ENCODE data around the gene TPCN1. TPM values are rescaled to one million over a fixed set of nuclear protein-coding genes. Genes with fewer than 3 reads are reported as not detected.

The TPCN1 gene
- total and polyA plus RNA-seq, 2 of the 8 experiments (the other 6 are each of a cell fraction or from before 2014, with no cell fraction given) = 14.9 to 21.4 TPM

- Histone ChIP-seq H4K20me1 (replicated peaks in 1 of 2; ENCODE audit: control insufficient read depth in 1 of 2, insufficient read depth in 2 of 2, low read length in 2 of 2) (no peaks in the 10 kb centered on the region), H3K23me2 (ENCODE audit: low read depth, low read length) (no peaks in the 10 kb centered on the region), H4K5ac (ENCODE audit: insufficient read length, low read depth, low read length) (no peak overlapping the region), H3K36me3 (ENCODE audit: control insufficient read depth in 2 of 4, insufficient read depth in 4 of 4, low read length in 3 of 4) (no peaks in the 10 kb centered on the region), H2AFZ (ENCODE audit: low read length) (no peak overlapping the region), H2BK12ac (ENCODE audit: low read depth, low read length) (no peak overlapping the region), H2BK20ac (ENCODE audit: low read length) (no peak overlapping the region), H3K4me1 (replicated peaks in 1 of 4; ENCODE audit: control insufficient read depth in 3 of 4, insufficient read depth in 4 of 4, low read length in 3 of 4) (peaks cover 0 to 5% (median under 1%) of the 10 kb centered on the region in 4 experiments; a peak in 4 of 7 replicates), H3K18ac (ENCODE audit: extremely low read depth, low read length) (no peak overlapping the region), H4K8ac (ENCODE audit: extremely low read depth, insufficient read depth, low read length) (no peak overlapping the region), H2BK120ac (replicated peaks; ENCODE audit: low read depth, low read length) (no peak overlapping the region), H2AK5ac (ENCODE audit: low read depth, low read length) (no peak overlapping the region), H3K27ac (ENCODE audit: low read depth, low read length) (no peak overlapping the region), H3K4ac (replicated peaks; ENCODE audit: insufficient read length, low read depth, low read length) (no peak overlapping the region), H3K79me2 (ENCODE audit: control insufficient read depth in 1 of 2, insufficient read depth in 2 of 2, low read length in 2 of 2) (no peaks in the 10 kb centered on the region), H3K14ac (ENCODE audit: insufficient read length) (no peak overlapping the region), H3K27me3 (replicated peaks in 1 of 4; ENCODE audit: control insufficient read depth in 3 of 4, extremely low read depth in 1 of 4, insufficient read depth in 3 of 4, low read length in 3 of 4) (no peaks in the 10 kb centered on the region), H3K4me2 (ENCODE audit: insufficient read depth in 1 of 2, low read depth in 2 of 2, low read length in 2 of 2) (no peak overlapping the region), H2BK5ac (ENCODE audit: low read depth, low read length) (no peak overlapping the region), H3K4me3 (ENCODE audit: extremely low read depth in 1 of 4, insufficient read depth in 2 of 4, low read depth in 3 of 4, low read length in 4 of 4) (no peak overlapping the region), H3K9me3 (ENCODE audit: insufficient read depth in 2 of 2, low read depth in 1 of 2, low read length in 1 of 2) (no peaks in the 10 kb centered on the region), H3K23ac (ENCODE audit: insufficient read length) (no peak overlapping the region), H3K9ac (replicated peaks in 1 of 4; ENCODE audit: extremely low read depth in 1 of 4, low read depth in 3 of 4, low read length in 3 of 4) (no peak overlapping the region), H2BK15ac (ENCODE audit: low read length) (no peak overlapping the region), H3K56ac (replicated peaks; ENCODE audit: insufficient read length, low read depth, low read length) (no peak overlapping the region), H3K79me1 (ENCODE audit: low read depth, low read length) (no peaks in the 10 kb centered on the region), H4K91ac (replicated peaks; ENCODE audit: insufficient read length, low read length) (no peak overlapping the region)
- no peak for FAIRE-seq
- TF ChIP-seq SAP30 (IDR thresholded peaks at IDR 0.05; ENCODE audit: insufficient read depth, insufficient replicate concordance, low read length) (no peak), SP1 (IDR thresholded peaks at IDR 0.05; ENCODE audit: low read depth, low read length) (no peak), ATF2 (IDR thresholded peaks at IDR 0.05; ENCODE audit: low read length) (no peak)
- POLR2A ChIA-PET (ENCODE audit: partially characterized antibody) = interaction anchor here (1.4 kb wide), 2 partner anchors 13 to 31 kb away, joined by 3 to 4 read pairs; partner anchors contain the start of gene TPCN1
- DNase-seq (ENCODE audit: low read depth in 1 of 2, low spot score in 2 of 2) = no peak
- CTCF ChIA-PET (ENCODE audit: partially characterized antibody) = interaction anchor here (0.6 to 1.3 kb wide), 2 partner anchors 78 to 839 kb away, joined by 3 read pairs; no protein-coding TSS in a partner anchor
- 96% methylated on average over 10 of the region's 10 CpGs; no CpG with 5 or more reads in 1 of the 2 experiments for WGBS, 2 experiments (ENCODE audit: extremely low coverage in 1 of 2, insufficient coverage in 1 of 2, insufficient read length in 1 of 2, insufficient replicate concordance in 2 of 2, low coverage in 1 of 2, low lambda C conversion rate in 2 of 2, missing lambda C conversion rate in 1 of 2)
Observed at GRCh38 chr12:113252494-113252893, 31.2 kb downstream of the TPCN1 start.

Measured in H1 (cell line).